K562 (cell line): ENCODE data around the gene COL20A1. TPM values are rescaled to one million over a fixed set of nuclear protein-coding genes. Genes with fewer than 3 reads are reported as not detected.

Source experiments
- ATAC-seq: fragments of 200-7000 bp; cut with Tn5 transposase; 3 replicates; pipeline ENCODE4 v1.9.1; 2020; ENCODE audit warnings: moderate library complexity
- BruUV-seq: library from RNA; stranded (reverse); fragments of 400-500 nt; replicated peaks from 2 replicates; lab custom pipeline; 2021; lab: Mats Ljungman, UMichigan
- CTCF ChIA-PET: fragments of 300-600 bp; formaldehyde crosslinking; extraction: SDS; loops from one replicate; lab custom pipeline; 2021; ENCODE audit warnings: low intra/inter-chr PET ratio; lab: Yijun Ruan, JAX
- POLR2A ChIA-PET: fragments of 300-600, 350-650 bp; sonication (Branson Sonifier 250); formaldehyde crosslinking; extraction: SDS; loops from one replicate; lab custom pipeline; 2021; ENCODE audit warnings: antibody characterized with exemption, inconsistent platforms; lab: Yijun Ruan, JAX
- DNase-seq, 4 experiments: peaks; one replicate each; pipeline versions ENCODE4 v3.0.0 to v3.0.0-alpha.2; 2011 to 2018; ENCODE audit warnings: low spot score in 3 of 4, mixed read lengths in 3 of 4; ENCODE audit errors: extremely low read depth in 1 of 4
- FAIRE-seq: peaks from 2 replicates; lab custom pipeline; 2011; peaks lifted over from hg19 to GRCh38; lab: Jason Lieb, UNC
- H2AFZ ChIP-seq: 2 replicates; pipeline ENCODE4 v1.6.0; 2011; ENCODE audit warnings: low read depth, low read length, control low read depth, inconsistent platforms
- H3K27ac ChIP-seq: fragments of 200-600 bp; 3 replicates; pipeline ENCODE4 v1.8.0; 2011; ENCODE audit warnings: low read depth, mild to moderate bottlenecking, control low read depth, inconsistent platforms, low read length, moderate library complexity, mixed read lengths; ENCODE audit errors: extremely low read depth
- H3K27me3 ChIP-seq, 2 experiments: fragments of 300-600 bp in 1 of 2; 2 replicates in 1 of 2; 3 replicates in 1 of 2; pipeline versions ENCODE4 v1.6.0 to v1.8.0; 2011; ENCODE audit warnings: inconsistent platforms in 2 of 2, low read length in 2 of 2, mild to moderate bottlenecking in 1 of 2, mixed read lengths in 1 of 2, moderate library complexity in 1 of 2; ENCODE audit not compliant: control insufficient read depth in 2 of 2, insufficient read depth in 2 of 2
- H3K36me3 ChIP-seq: fragments of 300-600 bp; 3 replicates; pipeline ENCODE4 v1.8.0; 2011; ENCODE audit warnings: mild to moderate bottlenecking, low read length, inconsistent platforms; ENCODE audit not compliant: control insufficient read depth, insufficient read depth
- H3K4me1 ChIP-seq, 2 experiments: fragments of 200-600 bp in 1 of 2; replicated peaks in 1 of 2; 2 replicates in 1 of 2; 3 replicates in 1 of 2; pipeline versions ENCODE4 v1.5.1 to v1.8.0; 2011; ENCODE audit warnings: inconsistent platforms in 2 of 2, low read length in 2 of 2, mild to moderate bottlenecking in 1 of 2, mixed read lengths in 1 of 2, moderate library complexity in 1 of 2; ENCODE audit not compliant: control insufficient read depth in 2 of 2, insufficient read depth in 2 of 2
- H3K4me2 ChIP-seq: 2 replicates; pipeline ENCODE4 v1.6.1; 2011; ENCODE audit warnings: low read length, control low read depth, inconsistent platforms, mixed read lengths; ENCODE audit not compliant: insufficient read depth
- H3K4me3 ChIP-seq: fragments of 200-600 bp; sonication (generic), shearing (Covaris generic); 2 replicates; pipeline ENCODE4 v1.5.1; 2016; ENCODE audit warnings: control low read depth, inconsistent platforms
- H3K79me2 ChIP-seq: fragments of 200-600 bp; 3 replicates; pipeline ENCODE4 v1.8.0; 2011; ENCODE audit warnings: low read length, inconsistent platforms; ENCODE audit not compliant: control insufficient read depth, insufficient read depth
- H3K9ac ChIP-seq, 2 experiments: 2 replicates each; pipeline versions ENCODE4 v1.6.0 to v1.6.1; 2011; ENCODE audit warnings: low read depth in 2 of 2, low read length in 2 of 2, control low read depth in 1 of 2, inconsistent platforms in 1 of 2, mild to moderate bottlenecking in 1 of 2, mixed read lengths in 1 of 2; ENCODE audit not compliant: insufficient read depth in 1 of 2
- H3K9me1 ChIP-seq: one replicate; pipeline ENCODE4 v1.6.0; 2011; ENCODE audit warnings: inconsistent platforms, mild to moderate bottlenecking, low read length, moderate library complexity; ENCODE audit not compliant: control insufficient read depth, insufficient read depth
- H3K9me3 ChIP-seq: replicated peaks from 2 replicates; pipeline ENCODE4 v1.5.1; 2011; ENCODE audit warnings: low read depth, low read length, inconsistent platforms; ENCODE audit not compliant: control insufficient read depth, insufficient read depth
- H4K20me1 ChIP-seq: replicated peaks from 2 replicates; pipeline ENCODE4 v1.6.1; 2011; ENCODE audit warnings: low read length, inconsistent platforms, mixed read lengths; ENCODE audit not compliant: control insufficient read depth, insufficient read depth
- CTCF ChIP-seq, 3 experiments: IDR thresholded peaks in 2 of 3; conservative IDR thresholded peaks in 1 of 3; 2 replicates each; pipeline ENCODE4 v1.5.1; 2011 to 2012; ENCODE audit warnings: low read length in 3 of 3, mild to moderate bottlenecking in 3 of 3, control low read depth in 2 of 3, improper control_type of control experiment in 1 of 3, inconsistent platforms in 1 of 3, low read depth in 1 of 3, mixed read lengths in 1 of 3, moderate library complexity in 1 of 3; ENCODE audit not compliant: insufficient read depth in 2 of 3
- GABPB2 ChIP-seq: fragments of 250-450 bp; sonication (Bioruptor Pico); conservative IDR thresholded peaks from 2 replicates; pipeline ENCODE4 v1.5.1; 2021; ENCODE audit warnings: mild to moderate bottlenecking
- GTF2B ChIP-seq: IDR thresholded peaks from 2 replicates; pipeline ENCODE4 v1.6.1; 2011; ENCODE audit not compliant: insufficient read length; ENCODE audit errors: extremely low read depth
- HMG20A ChIP-seq: fragments of 450-650 bp; formaldehyde crosslinking; conservative IDR thresholded peaks from 2 replicates; pipeline ENCODE4 v1.4.0; 2020; ENCODE audit warnings: mild to moderate bottlenecking, mixed read lengths
- NFATC3 ChIP-seq: fragments of 450-650 bp; IDR thresholded peaks from 2 replicates; pipeline ENCODE4 v1.6.1; 2017; ENCODE audit warnings: mild to moderate bottlenecking
- RAD21 ChIP-seq, 2 experiments: fragments of 250-450 bp in 1 of 2; fragments of 450-650 bp in 1 of 2; sonication (Bioruptor Pico) in 1 of 2; formaldehyde crosslinking in 1 of 2; IDR thresholded peaks in 1 of 2; conservative IDR thresholded peaks in 1 of 2; 2 replicates each; pipeline versions ENCODE4 v1.4.0 to v1.8.0; 2020 to 2022; ENCODE audit warnings: mild to moderate bottlenecking in 2 of 2, moderate library complexity in 1 of 2
- RERE ChIP-seq: sonication (generic); formaldehyde crosslinking; IDR thresholded peaks from 2 replicates; pipeline ENCODE4 v1.8.0; 2023; ENCODE audit warnings: missing genetic modification reagents, mild to moderate bottlenecking, borderline replicate concordance
- SPI1 ChIP-seq: IDR thresholded peaks from 2 replicates; pipeline ENCODE4 v1.6.1; 2011; ENCODE audit warnings: low read depth, low read length, control low read depth, borderline replicate concordance
- ZNF134 ChIP-seq: fragments of 250-450 bp; sonication (Bioruptor Pico); conservative IDR thresholded peaks from 2 replicates; pipeline ENCODE4 v1.4.0; 2020
- ZNF589 ChIP-seq: fragments of 200-800 bp; sonication (Bioruptor generic); IDR thresholded peaks from 2 replicates; pipeline ENCODE4 v1.6.1; 2016; ENCODE audit warnings: low read depth, missing genetic modification characterization, missing compliant biosample characterization
- ZNF668 ChIP-seq: fragments of 250-450 bp; sonication (Bioruptor Pico); IDR thresholded peaks from 2 replicates; pipeline ENCODE4 v1.8.0; 2022; ENCODE audit warnings: mild to moderate bottlenecking, inconsistent platforms
- ZNF766 ChIP-seq: fragments of 200-800 bp; sonication (Bioruptor generic); conservative IDR thresholded peaks from 2 replicates; pipeline ENCODE4 v1.6.1; 2016; ENCODE audit warnings: missing genetic modification characterization, missing compliant biosample characterization
- ZNF785 ChIP-seq: fragments of 250-450 bp; sonication (Bioruptor Pico); IDR thresholded peaks from 2 replicates; pipeline ENCODE4 v1.4.0; 2020; ENCODE audit warnings: mild to moderate bottlenecking
- WGBS: fragments of 100-300 bp; shearing (Covaris generic); methylation state at CpG from one replicate; pipeline ENCODE4 v1.1.6; 2016; ENCODE audit warnings: low coverage, mixed read lengths; ENCODE audit not compliant: insufficient coverage; ENCODE audit errors: missing lambda C conversion rate; 5-methylcytosine and 5-hydroxymethylcytosine counted together
- in situ Hi-C: fragments of 300-500 bp; cut with MboI; formaldehyde crosslinking; loops from 4 replicates; pipeline ENCODE4 v1.15.0; 2018; ENCODE audit warnings: inconsistent platforms, mixed read lengths
- intact Hi-C: fragments of 100-400 bp; cut with micrococcal nuclease; formaldehyde crosslinking; loops from 2 replicates; pipeline ENCODE4 v1.14.2; 2022
- polyA plus RNA-seq, 8 experiments: library from polyadenylated mRNA; depleted of rRNA in 4 of 8; stranded (reverse) in 5 of 8; unstranded in 3 of 8; fragments of >200 nt; fragmentation: Nextera tagmentation in 2 of 8; fragmentation: Illumina TruSeq in 1 of 8; extraction: Ambion mirVana in 2 of 8; extraction: Trizol in 1 of 8; gene quantifications; 2 replicates each; pipeline versions ENCODE4 v1.2.1 to v1.2.3, GENCODE V29; 2011 to 2014; ENCODE audit warnings: inconsistent platforms in 1 of 8, missing spikeins in 1 of 8
- total RNA-seq, 7 experiments: library from RNA; depleted of rRNA in 6 of 7; stranded (reverse); fragments of >200 nt in 6 of 7; fragmentation: Illumina TruSeq in 2 of 7; extraction: Trizol in 2 of 7; gene quantifications; 2 replicates each; pipeline versions ENCODE4 v1.2.1 to v1.2.3, GENCODE V29; 2011 to 2021; ENCODE audit warnings: low replicate concordance in 1 of 7

The COL20A1 gene
- total and polyA plus RNA-seq, 9 of the 15 experiments (the other 6 are each of a cell fraction or from before 2014, with no cell fraction given), result not detected

- H3K36me3 ChIP-seq, result no peaks in the 10 kb centered on the region
- TF ChIP-seq HMG20A (CRISPR knock-in tag), result no peak
- peak in 1 of 2 experiments; percentile 17; a peak in 1 of 4 replicates for TF ChIP-seq RAD21 (CRISPR knock-in tag; conservative IDR thresholded peaks at IDR 0.05 in 1 of 2, IDR thresholded peaks at IDR 0.05 in 1 of 2)
- TF ChIP-seq RERE (CRISPR knock-in tag), result no peak
- TF ChIP-seq NFATC3, result no peak
- no peak for TF ChIP-seq ZNF766 (CRISPR knock-in tag)
- no peak for TF ChIP-seq ZNF134 (CRISPR knock-in tag)
- TF ChIP-seq ZNF785 (CRISPR knock-in tag), result peak; percentile 98
- TF ChIP-seq ZNF589 (CRISPR knock-in tag), result no peak
- no peak for TF ChIP-seq GABPB2 (CRISPR knock-in tag)
- no peak for TF ChIP-seq ZNF668
- peak; percentile 29 to 42 (median 39); a peak in 2 of 6 replicates for TF ChIP-seq CTCF (IDR thresholded peaks at IDR 0.05 in 2 of 3, conservative IDR thresholded peaks at IDR 0.05 in 1 of 3; ENCODE audit: insufficient read depth in 2 of 3, low read depth in 1 of 3, low read length in 3 of 3)
- no peak for TF ChIP-seq GTF2B
- no peak for TF ChIP-seq SPI1
- in situ Hi-C loops, result no loop called here
- H3K4me2 ChIP-seq, result no peak overlapping the region
- ChIA-PET CTCF (no interaction called here), POLR2A (interaction anchor here (0.8 kb wide), 1 partner anchor 71 kb away, joined by 3 read pairs; no protein-coding TSS in a partner anchor)
- no peaks in the 10 kb centered on the region for H3K9me3 ChIP-seq
- DNase-seq, result peak in 2 of 4 experiments; percentile 50 to 56
- no peaks in the 10 kb centered on the region for H4K20me1 ChIP-seq
- no peak overlapping the region for H3K4me3 ChIP-seq
- peaks cover 0 to 27% of the 10 kb centered on the region in 2 experiments; a peak in 1 of 5 replicates for H3K4me1 ChIP-seq
- H2AFZ ChIP-seq, result no peak overlapping the region
- no TSS peak for BruUV-seq
- peaks cover 19 to 45% of the 10 kb centered on the region in 2 experiments; a peak in 4 of 5 replicates for H3K27me3 ChIP-seq
- no peaks in the 10 kb centered on the region for H3K79me2 ChIP-seq
- no peak overlapping the region for H3K9ac ChIP-seq
- ATAC-seq, result peak; percentile 34; the same call in 2 of the 3 replicates
- FAIRE-seq, result no peak
- intact Hi-C loops, result no loop called here
- no peaks in the 10 kb centered on the region for H3K9me1 ChIP-seq
- no peak overlapping the region for H3K27ac ChIP-seq
- under 1% methylated on average over 17 of the region's 18 CpGs for WGBS
These were observed 30.5 kb downstream of the COL20A1 start for GRCh38 chr20:63323357-63323981.
